Neural progenitor cell (in vitro differentiated cells): ENCODE data around the gene GIPC2.

ENCODE experiments used
- CTCF ChIP-seq: fragments of 200-600 bp; sonication (generic); IDR thresholded peaks from 2 replicates; pipeline ENCODE4 v1.5.1; 2017; ENCODE audit warnings: antibody characterized with exemption, mild to moderate bottlenecking
- EZH2 ChIP-seq: fragments of 200-600 bp; sonication (generic); IDR thresholded peaks from 2 replicates; pipeline ENCODE4 v1.6.1; 2017; ENCODE audit warnings: antibody characterized with exemption, mild to moderate bottlenecking, moderate library complexity
- EZH2phosphoT487 ChIP-seq: fragments of 200-600 bp; sonication (generic); IDR thresholded peaks from 2 replicates; pipeline ENCODE4 v1.6.1; 2017; ENCODE audit warnings: antibody characterized with exemption

- no peak for TF ChIP-seq CTCF
- TF ChIP-seq EZH2: no peak
- TF ChIP-seq EZH2phosphoT487: no peak
Observed at GRCh38 chr1:78093560-78093959, 47.8 kb downstream of the GIPC2 start.
